Right lung (tissue), 5 donors: ENCODE results near the gene STAMBP. TPM values are rescaled to one million over a fixed set of nuclear protein-coding genes. Genes with fewer than 3 reads are reported as not detected.
"Not testable (repeated sequence)": the region's sequence is repeated elsewhere in the genome, so short reads cannot be mapped to it uniquely, and the experiment has no call there.

Source experiments
- DNase-seq, 2 donors: peaks; one replicate each; pipeline ENCODE4 v3.0.0-alpha.2; 2013
- polyA plus RNA-seq, 5 donors: library from polyadenylated mRNA; unstranded; fragments of 120-200 nt; gene quantifications; one replicate each; pipeline versions ENCODE4 v1.2.1 to v1.2.3, GENCODE V29; 2013; ENCODE audit warnings: inconsistent platforms in 1 of 5, low replicate concordance in 1 of 5; ENCODE audit not compliant: insufficient read length in 5 of 5, insufficient read depth in 1 of 5

The STAMBP gene
- polyA plus RNA-seq, 5 donors, result 48.0 to 59.2 (median 57.3) TPM

DNA sequence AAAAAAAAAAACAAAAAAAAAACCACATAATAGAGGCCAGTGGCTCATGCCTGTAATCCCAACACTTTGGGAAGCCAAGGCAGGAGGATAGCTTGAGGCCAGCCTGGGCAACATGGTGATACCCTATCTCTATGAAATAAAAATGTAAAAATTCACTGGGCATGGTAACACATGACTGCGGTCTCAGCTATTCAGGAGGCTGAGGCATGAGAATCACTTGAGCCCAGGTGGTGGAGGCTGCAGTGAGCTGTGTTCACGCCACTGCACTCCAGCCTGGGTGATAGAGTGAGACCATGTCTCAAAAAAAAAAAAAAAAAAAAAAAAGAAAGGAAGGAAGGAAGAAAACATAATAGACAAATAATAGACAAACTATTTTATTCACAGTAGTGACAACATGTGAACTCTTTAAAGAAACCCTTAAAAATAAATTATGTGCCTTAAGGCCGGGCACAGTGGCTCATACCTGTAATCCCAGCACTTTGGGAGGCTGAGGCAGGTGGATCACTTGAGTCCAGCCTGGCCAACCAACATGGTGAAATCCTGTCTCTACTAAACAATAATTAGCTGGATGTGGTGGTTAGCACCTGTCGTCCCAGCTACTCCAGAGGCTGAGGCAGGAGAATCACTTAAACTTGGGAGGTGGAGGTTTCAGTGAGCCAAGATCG is 75.3 kb downstream of the STAMBP start:
- not testable (repeated sequence) for DNase-seq

- no peak for DNase-seq
Observed at GRCh38 chr2:73904952-73905351, 76.2 kb downstream of the STAMBP start.

DNA sequence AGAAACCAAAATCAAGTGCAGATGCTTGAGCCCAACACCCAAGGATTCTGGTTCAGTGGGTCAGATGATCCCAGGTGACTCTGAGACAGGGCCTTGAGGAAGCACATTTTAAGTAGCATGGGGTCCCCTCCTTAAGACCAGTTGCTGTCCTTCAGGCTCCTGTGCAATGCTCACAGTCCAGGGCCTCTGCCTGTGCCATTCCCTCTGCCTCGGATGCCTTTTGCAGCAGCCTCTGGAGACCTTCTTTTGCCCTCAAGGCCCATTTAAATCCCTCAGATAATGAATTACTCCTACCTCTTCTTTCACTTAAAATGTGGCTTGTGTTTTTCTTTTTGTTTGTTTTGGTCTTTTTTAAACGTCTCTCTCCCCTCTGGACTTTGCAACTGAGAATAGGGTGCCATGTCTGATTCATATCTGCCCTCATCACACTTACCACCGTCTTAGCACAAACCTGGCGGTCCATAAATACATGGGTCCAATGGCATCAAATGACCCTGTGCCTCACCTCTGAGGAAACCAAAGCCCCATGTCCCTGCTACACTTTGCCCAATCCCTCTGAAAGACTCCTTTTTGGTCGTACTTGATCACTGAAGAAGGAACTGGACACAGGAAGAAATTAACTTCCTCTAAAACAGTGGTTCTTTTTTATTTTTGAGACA is 78.2 kb downstream of the STAMBP start:
- DNase-seq, result no peak

- no peak for DNase-seq
Observed at GRCh38 chr2:73907840-73908452, 79.2 kb downstream of the STAMBP start.

DNA sequence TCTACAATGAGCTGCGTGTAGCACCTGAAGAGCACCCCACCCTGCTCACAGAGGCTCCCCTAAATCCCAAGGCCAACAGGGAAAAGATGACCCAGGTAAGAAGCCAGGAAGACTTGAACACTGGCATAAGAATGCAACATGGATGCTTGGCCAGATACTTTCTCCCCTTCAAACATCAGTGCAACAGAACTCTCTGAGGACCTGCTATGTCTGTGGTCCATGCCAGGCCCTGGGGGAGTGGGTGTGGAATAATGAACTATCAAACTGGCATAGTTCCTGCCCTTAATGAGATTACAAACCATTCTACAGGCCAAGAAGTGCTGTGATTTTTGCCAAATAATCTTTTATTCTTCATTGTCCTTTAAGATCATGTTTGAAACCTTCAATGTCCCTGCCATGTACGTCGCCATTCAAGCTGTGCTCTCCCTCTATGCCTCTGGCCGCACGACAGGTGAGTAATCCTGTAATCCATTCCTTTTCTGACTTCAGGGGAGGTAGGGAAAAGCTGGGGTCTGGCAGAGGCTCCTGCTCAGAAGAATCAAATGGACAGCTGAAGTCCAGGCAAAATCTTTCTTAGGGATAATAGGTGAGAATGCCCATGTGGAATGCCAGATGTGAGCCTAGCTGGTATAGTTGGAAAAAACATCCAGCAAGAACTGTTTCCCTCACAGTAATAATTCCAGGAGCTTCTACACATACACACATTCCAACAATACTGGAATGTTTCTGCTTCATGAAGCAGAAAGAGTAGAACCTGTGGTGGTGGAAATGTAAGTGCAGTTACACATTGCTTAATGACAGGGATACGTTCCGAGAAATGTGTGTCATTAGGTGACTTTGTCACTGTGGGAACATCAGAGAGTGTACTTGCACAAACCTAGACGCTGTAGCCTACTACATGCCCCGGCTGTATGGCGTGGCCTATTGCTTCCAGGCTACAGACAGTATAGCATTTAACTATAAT is 80.2 kb downstream of the STAMBP start:
- no peak for DNase-seq

DNA sequence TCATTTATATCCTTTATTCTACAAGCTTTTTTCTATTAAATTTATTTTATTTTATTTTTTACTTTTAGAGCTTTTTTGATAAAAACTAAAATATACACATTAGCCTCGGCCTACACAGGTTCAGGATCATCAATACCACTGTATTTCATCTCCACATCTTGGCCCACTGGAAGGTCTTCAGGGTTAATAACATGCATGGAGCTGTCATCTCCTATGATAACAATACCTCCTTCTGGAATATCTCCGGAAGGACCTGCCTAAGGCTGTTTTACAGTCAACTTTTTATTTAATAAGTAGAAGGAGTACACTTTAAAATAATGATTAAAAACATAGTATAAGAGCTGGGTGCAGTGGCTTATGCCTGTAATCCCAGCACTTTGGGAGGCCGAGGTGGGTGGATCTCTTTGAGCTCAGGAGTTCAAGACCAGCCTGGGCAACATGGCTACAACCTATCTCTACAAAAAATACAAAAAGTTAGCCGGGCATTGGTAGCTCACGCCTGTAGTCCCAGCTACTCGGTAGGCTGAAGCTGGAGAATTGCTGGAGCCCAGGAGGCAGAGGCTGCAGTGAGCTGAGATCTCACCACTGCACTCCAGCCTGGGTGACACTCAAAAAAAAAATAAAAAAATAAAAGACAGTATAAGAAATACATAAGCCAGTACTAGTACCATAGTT is 82.2 kb downstream of the STAMBP start:
- no peak for DNase-seq

DNA sequence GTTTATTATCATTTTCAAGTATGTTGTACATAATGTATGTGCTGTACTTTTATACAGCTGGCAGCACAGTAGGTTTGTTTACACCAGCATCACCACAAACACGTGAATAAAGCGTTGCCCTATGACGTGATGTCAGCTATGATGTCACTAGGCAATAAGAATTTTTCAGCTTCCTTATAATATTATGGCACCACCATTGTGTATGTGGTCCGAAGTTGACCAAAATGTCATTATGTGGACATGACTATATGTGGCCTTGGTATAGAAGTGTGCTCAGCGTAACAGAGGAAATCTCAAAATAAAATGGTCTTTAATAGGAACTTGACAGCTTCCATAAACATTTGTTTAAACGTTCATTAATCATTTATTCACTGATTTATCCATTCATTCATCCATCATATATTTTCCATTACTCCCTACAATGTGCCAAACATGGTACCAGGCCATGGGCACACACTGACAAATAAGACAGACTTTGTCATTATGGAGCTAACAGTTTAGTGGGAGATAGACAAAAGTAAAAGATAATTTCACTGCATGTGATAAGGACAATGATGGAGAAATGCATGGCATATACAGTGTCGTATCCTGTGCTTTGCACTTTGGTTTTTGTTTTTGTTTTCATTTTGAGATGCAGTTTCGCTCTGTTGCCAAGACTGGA is 82.9 kb downstream of the STAMBP start:
- no peak for DNase-seq

- DNase-seq, result no peak
Observed at GRCh38 chr2:73913414-73914054, 84.8 kb downstream of the STAMBP start.

DNA sequence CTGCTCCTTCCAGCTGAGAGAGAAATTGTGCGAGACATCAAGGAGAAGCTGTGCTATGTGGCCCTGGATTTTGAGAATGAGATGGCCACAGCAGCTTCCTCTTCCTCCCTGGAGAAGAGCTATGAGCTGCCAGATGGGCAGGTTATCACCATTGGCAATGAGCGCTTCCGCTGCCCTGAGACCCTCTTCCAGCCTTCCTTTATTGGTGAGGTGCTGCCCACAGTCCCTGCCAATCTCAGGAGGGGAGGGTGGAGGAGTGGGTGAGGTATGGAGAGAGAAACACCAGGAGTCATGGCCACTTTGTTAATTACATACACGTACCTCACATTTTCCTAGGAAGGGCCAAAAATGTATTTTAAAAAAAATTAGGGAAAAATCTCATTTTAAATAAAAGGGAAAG is 85.9 kb downstream of the STAMBP start:
- DNase-seq, result no peak

DNA sequence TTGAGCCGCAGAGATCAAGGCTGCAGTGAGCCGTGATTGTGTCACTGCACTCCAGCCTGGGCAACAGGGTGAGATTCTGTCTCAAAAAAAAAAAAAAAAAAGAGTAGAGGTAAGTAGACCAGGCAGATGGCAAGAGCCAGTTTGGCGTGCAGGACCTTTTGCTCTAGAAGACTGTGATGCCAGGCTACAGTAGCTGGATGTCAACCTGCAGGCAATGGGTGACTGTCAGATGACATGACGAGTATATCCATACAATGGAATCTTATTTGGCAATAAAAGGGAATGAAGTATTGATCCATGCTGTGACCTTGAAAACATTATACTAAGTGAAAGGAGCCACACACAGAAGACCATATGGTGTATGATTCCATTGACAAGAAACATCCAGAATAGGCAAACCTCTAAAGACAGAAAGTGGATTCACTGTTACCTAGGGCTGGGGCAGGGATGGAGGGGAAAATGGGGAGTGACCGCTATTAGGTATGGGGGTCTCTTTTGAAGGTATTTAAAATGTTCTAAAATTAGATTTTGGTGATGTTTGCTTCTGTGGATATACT is 86.8 kb downstream of the STAMBP start:
- DNase-seq, result no peak

- no peak for DNase-seq
Observed at GRCh38 chr2:73916666-73917065, 87.9 kb downstream of the STAMBP start.

- no peak for DNase-seq
Observed at GRCh38 chr2:73917296-73917695, 88.5 kb downstream of the STAMBP start.

DNA sequence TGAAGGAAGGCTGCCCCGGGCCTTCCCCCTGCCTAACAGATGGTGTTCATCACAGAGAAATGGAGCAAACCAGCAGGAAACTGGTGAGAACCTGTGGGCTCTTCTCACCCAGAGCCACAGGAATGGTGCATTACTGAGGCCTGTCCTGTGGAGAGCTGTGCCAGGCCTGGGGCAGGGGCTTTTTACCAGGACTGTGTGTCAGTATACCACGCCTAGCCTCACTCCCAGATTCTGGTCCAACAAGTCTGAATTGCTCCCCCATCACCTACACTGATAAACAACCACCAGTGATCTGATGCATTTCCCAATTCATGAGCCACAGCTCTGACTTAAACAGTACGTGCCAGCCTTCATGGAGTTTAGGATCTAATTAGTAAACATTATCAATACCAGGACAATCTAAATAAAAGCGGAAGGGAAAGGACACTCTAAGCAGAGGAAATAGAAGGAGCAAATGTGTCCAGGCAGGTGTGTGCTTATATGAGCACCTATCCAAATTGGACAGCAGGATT is 89.0 kb downstream of the STAMBP start:
- no peak for DNase-seq

GRCh38 chr2:73918856-73919255 is 90.1 kb downstream of the STAMBP start:
- DNase-seq, result no peak

GRCh38 chr2:73919596-73920228 is 91.0 kb downstream of the STAMBP start:
- no peak for DNase-seq

- DNase-seq, result no peak
Observed at GRCh38 chr2:73920577-73921545, 92.1 kb downstream of the STAMBP start.

DNA sequence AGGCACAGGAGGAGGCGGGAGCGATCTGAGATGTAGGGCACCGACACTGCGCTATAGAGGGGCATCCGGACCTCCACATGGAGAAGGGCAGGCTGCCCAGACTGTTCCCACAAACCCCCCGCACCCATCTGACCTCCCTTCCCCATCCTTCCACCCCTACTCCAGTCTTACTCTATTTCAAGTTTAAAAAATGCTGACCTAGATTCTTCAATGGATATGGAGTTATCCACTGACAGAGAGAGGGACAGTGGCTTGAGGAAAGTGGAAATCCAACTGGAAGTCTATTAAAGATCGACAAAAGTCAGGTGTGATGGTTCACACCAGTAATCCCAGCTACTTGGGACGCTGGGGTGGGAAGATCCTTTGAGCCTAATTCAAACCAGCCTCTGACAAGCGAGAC is 92.8 kb downstream of the STAMBP start:
- no peak for DNase-seq

DNA sequence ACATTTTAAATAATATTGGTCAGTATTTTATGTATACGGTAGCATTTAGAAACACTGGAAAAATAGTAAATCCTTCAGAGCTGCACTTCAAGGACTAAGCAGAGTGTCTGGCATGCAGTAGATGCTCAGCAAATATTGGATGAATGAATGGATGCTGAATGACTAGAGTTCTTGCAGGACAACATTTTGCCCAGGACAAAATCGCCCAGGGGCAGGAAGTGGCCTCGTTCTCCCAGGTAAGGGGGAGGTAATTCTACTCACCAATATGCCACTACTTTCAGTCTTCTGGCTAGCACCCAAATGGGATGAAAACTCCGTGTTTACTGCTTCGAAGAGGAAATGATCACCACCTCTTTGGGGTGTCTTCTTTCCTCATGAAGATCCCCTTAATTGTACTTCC is 93.9 kb downstream of the STAMBP start:
- no peak for DNase-seq
